ENCODE results near the gene SPATA21. TPM values are rescaled to one million over a fixed set of nuclear protein-coding genes. Genes with fewer than 3 reads are reported as not detected.

The SPATA21 gene
- total RNA-seq, 1 experiment from 2014 or later = not detected

DNA sequence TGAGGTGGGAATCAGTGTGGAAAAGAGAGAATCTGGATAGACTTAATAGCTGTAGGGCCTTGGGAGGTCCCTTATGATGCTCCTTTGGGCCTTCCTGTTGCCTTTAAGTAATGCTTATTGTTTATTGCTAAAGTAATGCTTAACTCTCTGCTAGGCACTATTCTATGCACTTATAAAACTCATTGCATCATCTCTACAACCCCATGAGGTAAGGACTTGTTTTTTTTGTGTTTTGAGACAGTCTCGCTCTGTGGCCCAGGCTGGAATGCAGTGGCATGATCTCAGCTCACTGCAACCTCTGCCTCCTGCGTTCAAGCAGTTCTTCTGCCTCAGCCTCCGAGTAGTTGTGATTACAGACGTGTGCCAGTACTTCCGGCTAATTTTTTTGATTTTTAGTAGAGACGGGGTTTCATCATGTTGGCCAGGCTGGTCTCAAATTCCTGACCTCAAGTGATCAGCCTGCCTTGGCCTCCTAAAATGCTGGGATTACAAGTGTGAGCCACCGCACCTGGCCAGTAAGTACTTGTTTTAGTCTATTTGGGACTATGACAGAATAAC is 25.6 kb upstream of the SPATA21 start:
- ChIA-PET POLR2A (ENCODE audit: unreplicated experiment) (no interaction called here), CTCF (no interaction called here)
- H2AFZ ChIP-seq (ENCODE audit: low read length) = no peak overlapping the region
- H3K4me2 ChIP-seq (ENCODE audit: low read length) = no peak overlapping the region
- no peaks in the 10 kb centered on the region for H3K27me3 ChIP-seq (ENCODE audit: low read length)
- no peaks in the 10 kb centered on the region for H3K79me2 ChIP-seq (ENCODE audit: low read length)
- no peaks in the 10 kb centered on the region for H4K20me1 ChIP-seq (ENCODE audit: low read length)
- no peaks in the 10 kb centered on the region for H3K9me2 ChIP-seq (replicated peaks; ENCODE audit: low read length)
- no peaks in the 10 kb centered on the region for H3K4me1 ChIP-seq (ENCODE audit: insufficient read depth, low read length)
- no peak overlapping the region for H3K4me3 ChIP-seq (ENCODE audit: low read length)
- peaks cover 12% of the 10 kb centered on the region; the same call in 1 of the 2 replicates for H3K36me3 ChIP-seq (ENCODE audit: low read depth, low read length)
- no peaks in the 10 kb centered on the region for H3F3A ChIP-seq (ENCODE audit: low read length, unreplicated experiment)
- intact Hi-C loops (cut with micrococcal nuclease) = no loop called here
- no peak overlapping the region for H3K9ac ChIP-seq (ENCODE audit: low read length)
- no TSS peak for BruUV-seq (replicated peaks)
- ATAC-seq (no peak), DNase-seq (no peak)
- no peaks in the 10 kb centered on the region for H3K9me3 ChIP-seq (ENCODE audit: low read length)
- TF ChIP-seq EZH2phosphoT487 (IDR thresholded peaks at IDR 0.05; ENCODE audit: borderline replicate concordance, low read length) (no peak), EZH2 (IDR thresholded peaks at IDR 0.05; ENCODE audit: low read length, unreplicated experiment) (no peak), CTCF (conservative IDR thresholded peaks at IDR 0.05; ENCODE audit: low read depth, low read length) (no peak)
- no peak overlapping the region for H3K27ac ChIP-seq (ENCODE audit: low read length)

DNA sequence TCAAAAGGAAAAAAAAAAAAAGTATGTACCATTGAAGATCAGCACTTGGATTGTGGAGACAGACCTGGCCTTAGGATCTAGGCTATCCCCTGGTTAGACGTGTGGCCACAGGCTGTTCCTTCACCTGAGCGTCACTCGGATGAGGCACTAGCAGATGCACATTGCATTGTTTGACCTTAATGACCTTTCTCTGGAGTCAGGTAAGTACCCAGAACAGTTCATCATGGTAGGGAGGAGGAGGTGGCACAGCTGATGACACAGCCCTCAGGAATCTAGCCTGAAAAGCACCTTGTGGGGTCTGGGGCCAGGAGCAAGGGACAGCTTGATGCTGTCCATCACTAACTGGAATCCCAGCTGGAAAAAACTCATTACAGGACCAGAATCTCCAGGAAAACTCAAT is 24.5 kb upstream of the SPATA21 start:
- Histone ChIP-seq H4K20me1 (ENCODE audit: low read length) (no peaks in the 10 kb centered on the region), H3K27ac (ENCODE audit: low read length) (no peak overlapping the region), H3K4me3 (ENCODE audit: low read length) (no peak overlapping the region), H3K4me2 (ENCODE audit: low read length) (no peak overlapping the region), H3K27me3 (ENCODE audit: low read length) (no peaks in the 10 kb centered on the region), H3K9me2 (replicated peaks; ENCODE audit: low read length) (no peaks in the 10 kb centered on the region), H3K4me1 (ENCODE audit: insufficient read depth, low read length) (no peaks in the 10 kb centered on the region), H3K79me2 (ENCODE audit: low read length) (no peaks in the 10 kb centered on the region), H3F3A (ENCODE audit: low read length, unreplicated experiment) (no peaks in the 10 kb centered on the region), H3K9me3 (ENCODE audit: low read length) (no peaks in the 10 kb centered on the region), H2AFZ (ENCODE audit: low read length) (no peak overlapping the region), H3K9ac (ENCODE audit: low read length) (no peak overlapping the region), H3K36me3 (ENCODE audit: low read depth, low read length) (peaks cover 19% of the 10 kb centered on the region; the same call in 1 of the 2 replicates)
- intact Hi-C loops (cut with micrococcal nuclease) = no loop called here
- CTCF ChIA-PET = no interaction called here
- ATAC-seq (no peak; the same call in 1 of the 2 replicates), DNase-seq (no peak)
- TF ChIP-seq EZH2 (IDR thresholded peaks at IDR 0.05; ENCODE audit: low read length, unreplicated experiment) = no peak
- POLR2A ChIA-PET (ENCODE audit: unreplicated experiment) = no interaction called here
- BruUV-seq (replicated peaks) = no TSS peak

- Histone ChIP-seq H3K27me3 (ENCODE audit: low read length) (no peaks in the 10 kb centered on the region), H3K36me3 (ENCODE audit: low read depth, low read length) (peaks cover 27% of the 10 kb centered on the region; the same call in 1 of the 2 replicates), H3K4me2 (ENCODE audit: low read length) (no peak overlapping the region), H3F3A (ENCODE audit: low read length, unreplicated experiment) (no peaks in the 10 kb centered on the region), H3K9me3 (ENCODE audit: low read length) (no peaks in the 10 kb centered on the region), H3K4me1 (ENCODE audit: insufficient read depth, low read length) (no peaks in the 10 kb centered on the region), H3K4me3 (ENCODE audit: low read length) (no peak overlapping the region), H3K27ac (ENCODE audit: low read length) (no peak overlapping the region), H3K79me2 (ENCODE audit: low read length) (no peaks in the 10 kb centered on the region), H2AFZ (ENCODE audit: low read length) (no peak overlapping the region), H3K9me2 (replicated peaks; ENCODE audit: low read length) (no peaks in the 10 kb centered on the region), H3K9ac (ENCODE audit: low read length) (no peak overlapping the region), H4K20me1 (ENCODE audit: low read length) (no peaks in the 10 kb centered on the region)
- TF ChIP-seq EZH2 (IDR thresholded peaks at IDR 0.05; ENCODE audit: low read length, unreplicated experiment) (no peak), CTCF (conservative IDR thresholded peaks at IDR 0.05; ENCODE audit: low read depth, low read length) (no peak), EZH2phosphoT487 (IDR thresholded peaks at IDR 0.05; ENCODE audit: borderline replicate concordance, low read length) (no peak)
- TSS peak; percentile 19 for BruUV-seq (replicated peaks)
- ATAC-seq = no peak
- intact Hi-C loops (cut with micrococcal nuclease) = no loop called here
- POLR2A ChIA-PET (ENCODE audit: unreplicated experiment) = no interaction called here
- CTCF ChIA-PET = no interaction called here
- no peak for DNase-seq
Observed at GRCh38 chr1:16459352-16459925, 22.2 kb upstream of the SPATA21 start.

Measured in PC-3 (cell line).